HG02588 (cell line): ENCODE data around the gene CXorf49.
"Not testable (repeated sequence)": the region's sequence is repeated elsewhere in the genome, so short reads cannot be mapped to it uniquely, and the experiment has no call there.

Experiments
- ATAC-seq: cut with Tn5 transposase; IDR thresholded peaks from one replicate; pipeline ENCODE4 v1.9.1; 2021; ENCODE audit warnings: mild to moderate bottlenecking, moderate library complexity; ENCODE audit not compliant: unreplicated experiment

Gene CXorf49

DNA sequence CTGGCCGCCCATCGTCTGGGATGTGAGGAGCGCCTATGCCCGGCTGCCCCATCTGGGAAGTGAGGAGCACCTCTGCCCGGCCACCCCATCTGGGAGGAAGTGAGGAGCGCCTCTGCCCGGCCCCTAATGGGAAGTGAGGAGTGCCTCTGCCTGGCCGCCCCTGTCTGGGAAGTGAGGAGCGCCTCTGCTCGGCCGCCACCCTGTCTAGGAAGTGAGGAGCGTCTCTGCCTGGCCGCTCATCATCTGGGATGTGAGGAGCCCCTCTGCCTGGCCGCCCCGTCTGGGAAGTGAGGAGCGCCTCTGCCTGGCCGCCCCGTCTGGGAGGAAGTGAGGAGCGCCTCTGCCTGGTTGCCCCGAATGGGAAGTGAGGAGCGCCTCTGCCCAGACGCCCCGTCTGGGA lies 42.4 kb downstream of the CXorf49 start:
- ATAC-seq, result not testable (repeated sequence)

DNA sequence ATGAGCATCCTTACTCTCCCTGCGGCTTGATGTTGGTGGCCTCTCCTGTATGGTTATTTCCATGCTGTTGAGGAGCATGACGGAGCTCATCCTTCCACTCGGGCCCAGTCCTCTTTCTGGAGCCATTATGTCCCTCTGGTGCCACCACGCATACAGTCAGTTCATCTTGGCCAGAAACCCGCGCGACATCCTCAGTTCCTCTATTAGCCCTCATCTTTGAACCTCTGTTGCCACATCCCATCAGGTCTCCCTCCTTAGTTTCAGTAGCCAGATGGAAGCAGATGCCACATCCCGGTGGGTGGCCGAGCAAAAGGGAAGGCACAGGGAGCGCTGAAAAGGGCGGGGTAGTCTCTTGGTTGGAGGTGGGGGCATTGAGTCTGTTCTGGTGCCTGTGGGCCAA lies 46.1 kb downstream of the CXorf49 start:
- ATAC-seq, result no peak

DNA sequence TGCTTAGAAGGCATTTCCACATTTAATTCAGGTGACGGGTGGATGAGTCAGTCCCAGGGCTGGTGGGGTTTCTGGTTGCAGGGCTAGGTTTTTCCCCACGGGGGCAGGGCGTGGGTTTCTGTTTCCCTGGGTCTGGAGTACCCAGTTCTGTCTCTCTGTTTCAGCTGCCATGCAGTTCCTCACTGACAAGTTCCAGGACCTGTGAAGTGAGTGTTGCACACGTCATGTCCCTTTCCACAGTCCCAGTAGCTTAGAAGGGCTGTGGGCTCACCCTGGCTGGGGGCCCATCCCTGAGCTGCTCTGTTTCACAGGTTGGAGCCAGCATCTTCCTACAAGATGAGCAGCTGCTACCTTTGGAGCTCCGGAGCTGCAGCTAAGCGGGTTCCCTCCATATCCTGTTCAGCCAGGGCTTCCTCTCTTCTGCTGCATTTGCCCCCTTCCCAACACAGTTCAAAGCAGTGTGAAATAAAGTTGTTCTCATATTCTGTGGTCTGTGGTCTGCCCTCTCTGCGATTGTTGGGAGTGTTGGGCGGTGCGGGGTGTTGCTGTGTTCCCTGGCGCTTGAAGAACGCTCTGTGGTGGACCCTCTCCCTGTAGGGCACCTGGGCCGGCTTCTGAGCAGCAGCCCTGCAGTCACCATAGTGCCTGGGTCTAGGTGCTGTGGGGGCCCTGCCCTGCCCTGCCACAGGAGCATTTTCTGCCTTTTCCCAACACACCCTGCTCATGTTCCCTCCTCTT lies 46.9 kb downstream of the CXorf49 start:
- no peak for ATAC-seq

DNA sequence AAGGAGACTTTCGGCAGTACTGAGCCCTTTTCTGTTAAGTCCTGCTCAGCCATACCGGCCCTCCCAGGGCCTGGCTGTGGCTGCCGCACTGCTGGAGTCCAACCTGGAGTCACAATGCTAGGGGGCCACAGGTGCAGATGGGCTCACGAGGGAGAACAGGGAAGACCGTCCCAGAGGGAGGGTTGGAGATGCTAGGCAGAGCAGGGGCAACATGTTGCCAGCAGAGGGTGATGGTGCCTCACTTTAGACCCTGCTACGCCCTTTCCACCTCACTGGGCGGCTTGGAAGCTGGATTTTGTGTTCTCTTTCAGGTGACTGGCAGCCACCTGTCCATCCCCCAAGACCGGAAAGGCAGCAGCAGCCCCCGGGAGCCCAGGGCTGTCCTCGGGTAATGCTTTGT lies 48.1 kb downstream of the CXorf49 start:
- ATAC-seq, result not testable (repeated sequence)

DNA sequence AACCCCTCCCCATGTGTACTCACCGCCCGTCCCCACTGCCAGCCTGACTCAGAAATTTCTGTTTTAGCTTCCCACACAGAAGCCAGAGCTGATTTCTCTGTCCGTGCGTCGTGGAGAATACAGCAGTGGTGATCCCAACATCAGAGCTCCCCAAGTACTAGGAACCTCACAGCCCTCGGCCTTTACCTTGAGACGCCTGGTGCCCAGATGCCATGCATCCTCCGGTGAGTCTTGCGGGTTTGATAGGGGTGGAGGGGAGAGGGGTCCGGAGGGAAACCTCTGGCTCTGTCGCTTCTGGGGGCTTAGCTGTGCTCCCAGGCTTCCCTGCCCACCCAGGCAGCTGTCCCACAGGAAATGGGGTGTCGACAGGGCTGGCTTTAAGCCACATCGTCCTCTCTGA lies 48.6 kb downstream of the CXorf49 start:
- ATAC-seq, result no peak

DNA sequence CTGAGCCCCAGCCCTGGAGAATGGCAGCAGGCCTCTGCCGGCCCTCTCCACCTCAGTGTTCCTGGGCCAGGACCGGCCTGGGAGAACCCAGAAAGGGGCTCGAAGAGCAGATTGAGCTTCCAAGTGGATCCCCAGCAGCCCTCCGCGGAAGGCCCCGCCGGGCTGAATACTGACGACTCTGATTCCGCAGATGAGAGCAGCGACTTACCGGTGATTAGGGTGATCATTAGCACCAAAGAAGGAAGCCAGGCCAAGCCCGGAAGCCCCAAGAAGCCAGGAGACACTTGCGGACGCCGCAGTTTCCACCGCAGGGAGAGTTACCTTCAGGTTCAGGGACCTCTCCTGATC lies 49.9 kb downstream of the CXorf49 start:
- ATAC-seq, result no peak

DNA sequence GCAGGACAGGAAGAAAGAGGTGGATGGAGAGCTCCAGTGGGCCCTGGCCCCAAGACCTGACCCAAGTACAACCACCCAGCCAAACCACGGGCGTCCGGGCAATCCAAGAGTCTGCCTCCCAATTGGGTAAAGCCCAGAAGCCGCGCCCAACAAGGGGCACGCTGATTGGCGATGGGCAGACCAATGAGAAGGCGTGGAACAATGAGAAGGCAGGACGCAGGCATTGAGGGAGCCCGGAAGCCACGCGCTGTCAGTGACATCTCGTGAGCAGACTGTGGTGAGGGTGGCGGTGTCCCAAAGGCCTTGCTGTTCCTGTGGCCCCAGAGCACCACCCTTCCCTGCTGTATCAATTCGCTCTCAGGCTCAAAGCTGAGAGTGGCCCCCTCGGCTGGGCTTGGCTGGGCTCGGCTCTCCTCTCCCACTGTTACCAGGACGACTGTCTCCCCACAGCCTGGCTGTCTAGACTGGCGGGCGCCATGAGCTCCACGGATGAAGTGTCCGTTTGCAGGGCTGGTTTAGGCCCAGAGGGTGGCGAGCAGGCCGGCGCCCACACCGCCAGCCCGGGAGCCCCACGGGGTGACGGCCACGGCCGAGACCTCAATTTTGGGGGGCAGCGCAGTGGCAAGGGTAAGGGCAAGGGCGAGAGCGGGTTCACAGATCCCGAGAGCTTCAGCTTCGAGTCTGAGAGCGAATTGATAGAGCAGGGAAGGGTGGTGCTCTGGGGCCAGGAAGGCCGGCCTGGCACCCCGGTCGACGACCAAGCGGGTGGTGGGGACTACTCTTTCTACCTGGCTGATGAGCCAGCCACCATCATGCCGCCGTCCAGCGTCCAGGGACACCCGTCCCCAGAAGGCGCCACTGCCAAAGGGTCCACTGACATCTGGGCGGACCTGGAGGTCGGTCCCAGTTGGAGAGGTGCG lies 50.5 kb downstream of the CXorf49 start, which contains the start of gene LOC101059915:
LOC101059915 (plus strand) TSS at position 219 of the 920 bp plus-strand sequence.
- ATAC-seq, result no peak

DNA sequence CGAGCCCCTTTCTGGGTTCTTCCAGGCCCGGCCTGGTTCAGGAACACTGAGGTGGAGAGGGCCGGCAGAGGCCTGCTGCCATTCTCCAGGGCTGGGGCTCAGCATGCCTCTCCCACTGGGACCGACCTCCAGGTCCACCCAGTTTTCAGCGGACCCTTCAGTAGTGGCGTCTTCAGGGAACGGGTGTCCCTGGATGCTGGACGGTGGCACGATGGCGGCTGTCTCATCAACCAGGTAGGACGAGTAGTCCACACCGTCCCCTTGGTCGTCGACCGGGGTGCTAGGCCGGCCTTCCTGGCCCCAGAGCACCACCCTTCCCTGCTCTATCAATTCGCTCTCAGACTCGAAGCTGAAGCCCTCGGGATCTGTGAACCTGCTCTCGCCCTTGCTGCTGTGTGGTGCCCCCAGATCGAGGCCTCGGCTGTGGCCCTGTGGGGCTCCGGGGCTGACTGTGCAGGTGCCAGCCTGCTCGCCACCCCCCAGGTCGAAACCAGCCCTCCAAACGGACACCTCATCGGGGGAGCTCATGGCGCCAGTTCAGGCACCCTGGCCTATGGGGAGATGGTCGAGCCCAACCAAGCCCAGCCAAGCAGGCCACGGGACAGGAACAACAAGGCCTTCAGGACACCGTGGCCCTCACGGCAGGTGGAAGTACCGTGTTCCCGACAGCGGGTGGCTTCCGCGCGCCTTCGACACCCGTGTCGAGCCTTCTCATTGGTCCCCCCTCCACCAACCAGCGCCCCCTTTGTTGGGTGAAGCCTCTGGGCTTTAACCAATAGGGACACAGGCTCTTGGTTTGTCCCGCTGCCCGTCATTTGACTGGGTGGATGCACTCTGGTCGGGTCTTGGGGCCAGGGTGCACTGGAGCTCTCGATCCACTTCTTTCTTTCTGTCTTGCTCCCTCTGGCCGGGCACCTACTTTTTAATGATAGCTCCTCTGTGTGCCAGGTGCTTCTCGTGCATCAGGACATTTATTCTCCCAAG lies 51.6 kb downstream of the CXorf49 start:
- no peak for ATAC-seq

DNA sequence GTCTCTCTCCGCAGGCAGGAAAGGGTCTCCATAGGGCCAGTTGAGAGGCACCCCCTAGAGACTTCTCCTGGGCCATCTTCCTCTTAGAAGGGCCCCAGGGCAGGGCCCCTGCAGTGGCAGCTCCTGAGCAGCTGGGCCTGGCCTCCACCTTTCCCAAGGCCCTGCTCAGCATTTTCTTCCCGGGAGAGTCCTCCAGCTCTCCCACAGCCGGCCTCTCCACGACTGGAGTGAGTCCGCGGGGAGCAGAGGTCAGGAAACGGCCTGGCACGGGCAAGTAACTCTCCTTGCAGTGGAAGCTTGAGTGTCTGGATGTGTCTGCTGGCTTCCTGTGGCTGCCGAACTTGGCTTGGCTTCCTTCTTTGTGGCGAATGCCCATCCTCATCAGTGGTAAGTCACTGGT lies 52.3 kb downstream of the CXorf49 start:
- ATAC-seq, result no peak

DNA sequence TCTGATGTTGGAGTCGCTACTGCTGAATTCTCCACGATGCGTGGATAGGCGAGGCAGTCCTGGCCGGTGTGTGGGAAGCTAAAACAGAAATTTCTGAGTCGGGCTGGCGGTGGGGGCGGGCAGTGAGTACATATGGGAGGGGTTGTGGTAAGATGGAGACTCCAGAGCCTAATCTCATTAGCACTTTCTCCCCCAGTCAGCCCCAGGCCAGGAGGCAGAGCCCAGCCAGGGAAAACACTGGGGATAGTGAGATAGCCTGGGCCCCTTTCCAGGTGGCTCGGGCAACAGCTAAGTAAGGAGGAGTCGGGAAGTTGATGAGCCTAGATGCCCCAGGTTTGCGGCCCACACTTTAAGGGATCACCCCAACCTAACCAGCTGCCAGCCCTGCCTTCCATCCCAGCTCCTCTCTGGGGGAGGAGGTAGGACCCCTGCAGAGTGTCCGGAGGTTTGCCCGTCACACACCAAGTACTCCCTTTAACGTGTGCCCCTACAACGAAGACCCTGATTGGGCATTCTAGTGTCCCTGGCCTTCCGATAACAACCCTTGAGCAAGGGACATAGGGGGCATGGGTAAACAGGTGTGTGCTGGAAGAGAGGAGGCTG lies 53.1 kb downstream of the CXorf49 start:
- ATAC-seq, result no peak
